Mammary epithelial cell (primary cell): Measurements from ENCODE around the gene BRK1.

Experiments
- EZH2 ChIP-seq: IDR thresholded peaks from 2 replicates; pipeline ENCODE4 v1.6.1; 2012; ENCODE audit warnings: low read length, inconsistent platforms, borderline replicate concordance
- TF ChIP-seq, protein P1 (sequence below), 2 donors: IDR thresholded peaks in 1 of 2; conservative IDR thresholded peaks in 1 of 2; 2 replicates each; pipeline ENCODE4 v1.5.1; 2011 to 2012; ENCODE audit warnings: inconsistent platforms in 2 of 2, low read length in 2 of 2, mild to moderate bottlenecking in 2 of 2, control low read depth in 1 of 2, low read depth in 1 of 2; ENCODE audit not compliant: insufficient read depth in 1 of 2; ENCODE audit errors: extremely low read depth in 1 of 2

- TF ChIP-seq EZH2, result no peak
- TF ChIP-seq, protein P1, sequence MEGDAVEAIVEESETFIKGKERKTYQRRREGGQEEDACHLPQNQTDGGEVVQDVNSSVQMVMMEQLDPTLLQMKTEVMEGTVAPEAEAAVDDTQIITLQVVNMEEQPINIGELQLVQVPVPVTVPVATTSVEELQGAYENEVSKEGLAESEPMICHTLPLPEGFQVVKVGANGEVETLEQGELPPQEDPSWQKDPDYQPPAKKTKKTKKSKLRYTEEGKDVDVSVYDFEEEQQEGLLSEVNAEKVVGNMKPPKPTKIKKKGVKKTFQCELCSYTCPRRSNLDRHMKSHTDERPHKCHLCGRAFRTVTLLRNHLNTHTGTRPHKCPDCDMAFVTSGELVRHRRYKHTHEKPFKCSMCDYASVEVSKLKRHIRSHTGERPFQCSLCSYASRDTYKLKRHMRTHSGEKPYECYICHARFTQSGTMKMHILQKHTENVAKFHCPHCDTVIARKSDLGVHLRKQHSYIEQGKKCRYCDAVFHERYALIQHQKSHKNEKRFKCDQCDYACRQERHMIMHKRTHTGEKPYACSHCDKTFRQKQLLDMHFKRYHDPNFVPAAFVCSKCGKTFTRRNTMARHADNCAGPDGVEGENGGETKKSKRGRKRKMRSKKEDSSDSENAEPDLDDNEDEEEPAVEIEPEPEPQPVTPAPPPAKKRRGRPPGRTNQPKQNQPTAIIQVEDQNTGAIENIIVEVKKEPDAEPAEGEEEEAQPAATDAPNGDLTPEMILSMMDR (conservative IDR thresholded peaks at IDR 0.05 in 1 of 2, IDR thresholded peaks at IDR 0.05 in 1 of 2; ENCODE audit: extremely low read depth in 1 of 2, insufficient read depth in 1 of 2, low read depth in 1 of 2, low read length in 2 of 2), result no peak
Observed at GRCh38 chr3:10154335-10155122, 39.1 kb downstream of the BRK1 start.
